Loucy (cell line): ENCODE measurements around the gene SGSM2.

ENCODE experiments used
- H2AFZ ChIP-seq: fragments of 200-600 bp; sonication (generic); 2 replicates; pipeline ENCODE4 v1.6.0; 2016; ENCODE audit warnings: antibody characterized with exemption, mild to moderate bottlenecking, low read length, moderate library complexity
- H3F3A ChIP-seq: fragments of 200-600 bp; 2 replicates; pipeline ENCODE4 v1.6.0; 2016; ENCODE audit warnings: antibody characterized with exemption, low read depth, mild to moderate bottlenecking
- H3K27me3 ChIP-seq: fragments of 200-600 bp; sonication (generic); 2 replicates; pipeline ENCODE4 v1.6.1; 2014; ENCODE audit warnings: low read length, mild to moderate bottlenecking; ENCODE audit not compliant: insufficient read depth, poor library complexity, severe bottlenecking
- H3K36me3 ChIP-seq: fragments of 200-600 bp; sonication (generic); 2 replicates; pipeline ENCODE4 v1.6.1; 2016; ENCODE audit warnings: low read length; ENCODE audit not compliant: insufficient read depth
- H3K4me1 ChIP-seq: fragments of 200-600 bp; sonication (generic); 2 replicates; pipeline ENCODE4 v1.5.1; 2014; ENCODE audit warnings: low read length, mild to moderate bottlenecking; ENCODE audit not compliant: insufficient read depth, poor library complexity, severe bottlenecking
- H3K4me2 ChIP-seq: fragments of 200-600 bp; sonication (generic); 2 replicates; pipeline ENCODE4 v1.6.0; 2014; ENCODE audit warnings: antibody characterized with exemption, low read length, low read depth, mild to moderate bottlenecking; ENCODE audit not compliant: poor library complexity, severe bottlenecking
- H3K4me3 ChIP-seq: fragments of 200-600 bp; sonication (generic); 2 replicates; pipeline ENCODE4 v1.5.1; 2014; ENCODE audit warnings: low read length, mild to moderate bottlenecking, mixed read lengths; ENCODE audit not compliant: poor library complexity, severe bottlenecking
- H3K79me2 ChIP-seq: fragments of 200-600 bp; sonication (generic); 2 replicates; pipeline ENCODE4 v1.6.1; 2014; ENCODE audit warnings: low read length; ENCODE audit not compliant: insufficient read depth
- H3K9ac ChIP-seq: fragments of 200-600 bp; sonication (generic); 2 replicates; pipeline ENCODE4 v1.6.0; 2014; ENCODE audit warnings: mild to moderate bottlenecking, low read depth, low read length, moderate library complexity; ENCODE audit not compliant: poor library complexity, severe bottlenecking
- H3K9me2 ChIP-seq: fragments of 200-600 bp; sonication (generic); replicated peaks from 2 replicates; pipeline ENCODE4 v1.6.1; 2016; ENCODE audit warnings: low read depth, low read length, mixed read lengths
- H3K9me3 ChIP-seq: fragments of 200-600 bp; sonication (generic); 2 replicates; pipeline ENCODE4 v1.6.1; 2014; ENCODE audit warnings: mild to moderate bottlenecking, antibody characterized with exemption, low read length, low read depth; ENCODE audit not compliant: insufficient read depth
- H4K20me1 ChIP-seq: fragments of 200-600 bp; sonication (generic); 2 replicates; pipeline ENCODE4 v1.6.0; 2014; ENCODE audit warnings: antibody characterized with exemption, low read length, mild to moderate bottlenecking; ENCODE audit not compliant: insufficient read depth, poor library complexity, severe bottlenecking
- CTCF ChIP-seq: fragments of 200-600 bp; sonication (generic); conservative IDR thresholded peaks from 2 replicates; pipeline ENCODE4 v1.5.1; 2014; ENCODE audit warnings: mild to moderate bottlenecking, antibody characterized with exemption, low read length
- EZH2phosphoT487 ChIP-seq: fragments of 200-600 bp; IDR thresholded peaks from 2 replicates; pipeline ENCODE4 v1.6.1; 2018; ENCODE audit warnings: antibody characterized with exemption, mild to moderate bottlenecking, moderate library complexity, borderline replicate concordance

Gene SGSM2

DNA sequence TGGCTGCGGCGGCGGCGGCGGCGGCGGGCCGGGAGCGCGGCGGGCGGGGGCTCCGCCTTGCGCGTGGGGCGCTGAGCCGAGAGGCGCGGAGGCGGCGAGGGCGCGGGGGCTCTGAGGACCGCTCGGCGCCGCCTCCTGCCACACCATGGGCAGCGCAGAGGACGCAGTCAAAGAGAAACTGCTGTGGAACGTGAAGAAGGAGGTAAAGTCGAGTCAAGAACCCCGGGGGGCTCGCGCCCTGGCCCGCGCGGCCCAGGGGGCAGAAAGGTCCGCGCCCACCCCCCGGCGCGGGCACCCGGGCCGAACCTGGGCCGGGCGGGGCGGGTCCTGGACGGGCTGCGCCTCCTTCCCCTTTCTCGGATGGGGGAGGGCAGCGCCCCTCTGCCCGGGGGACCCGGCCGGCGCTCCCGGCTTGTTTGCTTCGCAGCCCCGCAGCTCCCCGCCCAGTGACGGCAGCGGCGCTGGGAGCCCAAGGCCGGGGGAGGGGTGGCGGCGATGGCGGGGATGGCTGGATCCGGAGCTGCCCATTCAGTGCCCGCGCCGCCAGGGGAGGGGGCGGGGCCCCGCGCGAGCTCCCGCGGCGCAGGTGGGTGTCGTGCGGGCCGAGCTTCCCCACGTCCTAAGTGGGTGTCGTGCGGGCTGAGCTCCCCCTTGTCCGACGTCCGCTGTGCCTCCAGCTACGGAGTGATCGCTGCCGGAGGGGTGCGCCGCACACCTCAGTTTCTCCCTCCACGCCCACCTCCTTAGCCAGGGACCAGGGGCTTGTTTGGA, 428 bp downstream of the SGSM2 start:
- H2AFZ ChIP-seq, result peak overlapping the region; percentile 78; the same call in 1 of the 2 replicates
- H3K79me2 ChIP-seq, result peaks cover 55% of the 10 kb centered on the region
- peak overlapping the region; percentile 50 for H3K9ac ChIP-seq

GRCh38 chr17:2338315-2338657, 985 bp downstream of the SGSM2 start:
- Histone ChIP-seq H3K36me3 (peaks cover 12% of the 10 kb centered on the region; the same call in 1 of the 2 replicates), H3K4me3 (peak overlapping the region; percentile 94), H3K9ac (peak overlapping the region; percentile 50), H3F3A (no peaks in the 10 kb centered on the region), H4K20me1 (peaks cover 35% of the 10 kb centered on the region), H3K9me2 (no peaks in the 10 kb centered on the region), H3K4me1 (peaks cover 25% of the 10 kb centered on the region), H3K27me3 (no peaks in the 10 kb centered on the region), H2AFZ (no peak overlapping the region; the same call in 1 of the 2 replicates), H3K4me2 (peak overlapping the region; percentile 86), H3K79me2 (peaks cover 50% of the 10 kb centered on the region), H3K9me3 (no peaks in the 10 kb centered on the region)
- TF ChIP-seq EZH2phosphoT487 (no peak), CTCF (no peak)

More for the DNA sequence above, 428 bp downstream of the SGSM2 start:
- H3K4me2 ChIP-seq, result peak overlapping the region; percentile 86
- peaks cover 25% of the 10 kb centered on the region for H3K4me1 ChIP-seq
- H4K20me1 ChIP-seq, result peaks cover 39% of the 10 kb centered on the region
- no peak for TF ChIP-seq EZH2phosphoT487
- no peak for TF ChIP-seq CTCF
- H3F3A ChIP-seq, result no peaks in the 10 kb centered on the region
- no peaks in the 10 kb centered on the region for H3K9me3 ChIP-seq
- peak overlapping the region; percentile 94 for H3K4me3 ChIP-seq
- peaks cover 17% of the 10 kb centered on the region; the same call in 1 of the 2 replicates for H3K36me3 ChIP-seq
- no peaks in the 10 kb centered on the region for H3K27me3 ChIP-seq
- H3K9me2 ChIP-seq, result no peaks in the 10 kb centered on the region

DNA sequence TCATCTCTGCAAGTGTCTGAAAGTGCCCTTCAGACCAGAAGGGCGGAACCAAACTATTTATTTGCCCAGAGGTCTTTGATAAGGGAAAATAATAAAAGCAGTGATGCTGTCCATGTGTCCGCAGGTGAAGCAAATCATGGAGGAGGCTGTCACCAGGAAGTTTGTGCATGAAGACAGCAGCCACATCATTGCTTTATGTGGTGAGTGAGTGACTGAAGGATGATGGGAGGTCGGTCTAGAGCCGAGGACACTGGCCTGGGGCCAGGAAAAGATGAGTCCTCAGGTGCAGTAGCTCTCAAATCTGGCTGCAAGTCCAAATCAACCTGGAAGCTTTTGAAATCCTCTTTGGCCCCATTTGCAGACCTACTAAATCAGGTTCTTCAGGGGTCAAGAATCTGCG, 6.1 kb downstream of the SGSM2 start:
- peaks cover 4% of the 10 kb centered on the region; the same call in 1 of the 2 replicates for H3K79me2 ChIP-seq
- no peak overlapping the region for H2AFZ ChIP-seq
- no peaks in the 10 kb centered on the region for H3F3A ChIP-seq

More for the DNA sequence above, 6.1 kb downstream of the SGSM2 start:
- no peak overlapping the region for H3K9ac ChIP-seq
- no peak overlapping the region for H3K4me3 ChIP-seq
- H3K27me3 ChIP-seq, result no peaks in the 10 kb centered on the region
- no peaks in the 10 kb centered on the region for H3K9me2 ChIP-seq
- no peak overlapping the region for H3K4me2 ChIP-seq
- peaks cover 2% of the 10 kb centered on the region for H3K4me1 ChIP-seq
- H3K36me3 ChIP-seq, result peaks cover 3% of the 10 kb centered on the region; the same call in 1 of the 2 replicates
- no peak for TF ChIP-seq EZH2phosphoT487
- TF ChIP-seq CTCF, result no peak
- no peaks in the 10 kb centered on the region for H3K9me3 ChIP-seq
- H4K20me1 ChIP-seq, result peaks cover 2% of the 10 kb centered on the region
